ENCODE measurements around the gene GLIPR2.

Gene GLIPR2

DNA sequence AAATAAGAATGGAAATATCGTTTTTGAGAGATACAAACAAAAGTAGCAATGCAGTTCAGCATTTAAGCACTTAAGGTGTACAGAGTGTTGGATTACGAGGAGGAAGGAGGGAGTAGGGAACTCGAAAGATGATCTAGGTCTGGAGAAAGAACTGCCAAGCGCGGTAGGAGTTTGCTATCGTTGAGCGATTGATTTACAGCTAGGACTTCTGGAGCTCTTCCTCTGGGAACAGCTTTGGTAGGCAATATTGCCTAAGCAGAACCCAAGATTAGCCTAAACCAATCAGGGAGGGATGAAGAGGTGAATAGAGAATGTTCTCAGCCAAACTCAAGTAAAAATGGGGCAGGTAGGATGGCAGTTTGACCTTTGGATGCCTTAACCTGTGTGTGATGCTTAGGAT lies 55.2 kb downstream of the GLIPR2 start:
- no peak for DNase-seq (ENCODE audit: low read depth in 1 of 2, low spot score in 1 of 2)

DNA sequence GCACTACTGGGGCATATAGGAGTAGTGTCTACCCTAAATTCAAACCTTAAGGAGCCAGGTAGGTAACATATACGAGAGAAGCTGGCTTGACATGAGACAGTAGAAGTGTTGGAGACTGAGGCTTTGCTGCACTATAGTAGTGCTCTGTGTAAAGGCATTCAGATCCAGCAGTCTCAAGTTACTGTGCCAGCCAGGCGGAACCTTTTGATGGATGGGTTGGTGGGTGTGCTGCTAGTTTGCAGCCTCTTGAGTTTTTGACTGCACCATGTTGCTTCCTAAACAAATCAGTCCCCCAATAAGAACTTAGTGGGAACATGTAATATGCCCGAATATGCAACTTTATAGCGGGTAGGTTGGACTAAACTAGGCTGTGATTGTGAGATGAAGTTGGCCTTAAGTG lies 55.7 kb downstream of the GLIPR2 start:
- DNase-seq (ENCODE audit: low read depth in 1 of 2, low spot score in 1 of 2), result no peak

DNA sequence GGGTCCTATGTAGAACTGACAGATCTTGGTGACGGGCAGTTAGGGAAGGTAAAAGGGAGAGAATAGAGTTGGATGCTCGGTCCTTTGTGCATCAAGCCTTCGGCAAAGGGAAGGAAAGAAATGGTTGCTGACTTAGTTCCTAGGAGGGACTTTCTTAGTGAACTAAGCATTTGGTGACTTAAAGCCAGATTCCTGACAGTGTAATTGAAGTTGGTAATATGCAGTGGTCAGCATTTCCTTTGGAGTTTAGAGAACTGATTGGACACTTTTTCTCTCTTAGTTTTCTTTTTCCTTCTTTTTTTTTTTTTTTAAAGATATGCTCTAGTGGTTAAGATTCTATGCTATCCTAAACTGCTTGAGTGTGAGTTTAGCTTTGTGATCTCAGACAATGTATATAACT lies 56.5 kb downstream of the GLIPR2 start:
- DNase-seq (ENCODE audit: low read depth in 1 of 2, low spot score in 1 of 2), result no peak

DNA sequence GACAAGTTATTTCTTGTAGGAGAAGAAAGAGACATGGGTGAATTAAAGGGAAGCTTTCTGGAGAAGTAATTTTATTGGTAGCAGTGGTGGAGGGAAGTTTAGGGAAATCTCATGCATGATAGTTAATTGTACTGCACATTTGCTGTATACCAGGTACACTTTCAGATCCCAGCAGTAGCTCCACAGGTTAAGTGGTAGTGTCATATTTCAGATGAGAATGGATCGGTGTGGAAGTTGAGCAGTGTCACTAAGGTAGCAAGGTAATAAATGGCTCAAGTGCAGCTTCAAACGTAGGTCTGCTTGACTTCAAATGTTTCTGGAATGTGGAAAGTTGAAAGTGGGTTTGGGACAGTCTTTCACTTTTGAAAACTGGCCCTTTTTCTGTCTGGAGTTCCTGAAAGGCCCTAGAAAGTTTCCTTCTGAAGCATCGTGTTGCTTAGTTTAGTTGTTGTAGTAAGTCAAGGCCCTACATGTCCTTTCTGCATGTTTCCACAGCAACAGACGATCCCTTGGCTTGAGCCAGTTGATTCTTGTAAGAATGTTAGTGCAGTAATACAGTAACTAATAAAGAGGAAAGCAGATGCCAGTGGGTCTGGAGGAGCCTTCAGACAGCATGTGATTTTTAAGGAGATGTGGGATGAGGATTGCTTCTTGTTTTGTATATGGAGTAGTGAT lies 57.9 kb downstream of the GLIPR2 start:
- DNase-seq (ENCODE audit: low read depth in 1 of 2, low spot score in 1 of 2), result no peak

DNA sequence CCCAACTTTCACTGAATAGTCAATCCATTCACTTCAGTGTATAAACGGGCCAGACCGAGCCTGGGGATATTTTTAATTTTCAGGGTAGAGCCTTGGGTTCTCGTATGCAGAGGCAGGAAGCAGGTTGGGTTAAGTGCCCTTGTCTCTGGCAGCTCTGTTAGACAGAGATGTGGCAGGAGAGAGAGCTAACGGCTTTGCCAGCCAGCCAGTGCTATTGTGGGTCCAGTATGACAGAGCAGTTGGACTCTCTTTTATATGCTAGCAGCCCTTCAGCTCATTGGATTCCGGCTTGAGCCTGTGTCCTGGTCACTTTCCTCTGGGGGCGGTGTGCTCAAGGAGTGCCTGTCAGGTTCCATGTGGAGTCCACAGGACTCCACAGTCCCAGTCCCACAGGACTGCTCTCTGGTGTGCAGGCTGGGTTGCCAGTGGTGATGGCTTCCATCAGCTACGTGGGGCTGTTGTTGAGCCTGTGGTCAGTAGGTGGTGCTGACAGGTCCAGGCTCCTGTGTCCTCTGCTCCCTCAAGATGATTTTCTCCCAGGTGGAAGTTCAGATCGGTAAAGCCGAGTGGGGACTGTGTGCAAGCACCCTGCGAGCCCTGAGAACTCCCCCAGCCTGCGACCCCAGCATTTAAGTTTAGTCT lies 68.5 kb downstream of the GLIPR2 start:
- no peak for DNase-seq (ENCODE audit: low read depth in 1 of 2, low spot score in 1 of 2)

DNA sequence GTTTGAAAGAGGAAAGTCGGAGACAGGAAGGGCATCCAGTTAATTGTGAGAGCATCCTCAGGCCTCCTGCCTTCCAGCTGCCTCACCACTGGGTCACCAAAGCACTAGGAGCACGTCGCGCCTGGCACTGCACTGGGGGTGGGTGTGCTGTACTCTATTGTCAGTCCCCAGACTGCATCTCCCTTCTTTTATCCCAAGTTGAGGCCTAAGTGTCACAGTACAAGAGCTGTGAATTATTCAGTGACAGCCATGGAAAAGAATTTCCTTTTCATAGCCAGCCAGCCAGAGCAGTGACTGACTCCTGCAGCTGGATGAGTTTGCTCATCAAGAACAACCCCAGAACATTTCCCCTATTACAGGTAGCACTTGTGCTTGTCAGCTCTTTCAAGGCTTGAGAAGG lies 70.5 kb downstream of the GLIPR2 start:
- no peak for DNase-seq (ENCODE audit: low read depth in 1 of 2, low spot score in 1 of 2)

DNA sequence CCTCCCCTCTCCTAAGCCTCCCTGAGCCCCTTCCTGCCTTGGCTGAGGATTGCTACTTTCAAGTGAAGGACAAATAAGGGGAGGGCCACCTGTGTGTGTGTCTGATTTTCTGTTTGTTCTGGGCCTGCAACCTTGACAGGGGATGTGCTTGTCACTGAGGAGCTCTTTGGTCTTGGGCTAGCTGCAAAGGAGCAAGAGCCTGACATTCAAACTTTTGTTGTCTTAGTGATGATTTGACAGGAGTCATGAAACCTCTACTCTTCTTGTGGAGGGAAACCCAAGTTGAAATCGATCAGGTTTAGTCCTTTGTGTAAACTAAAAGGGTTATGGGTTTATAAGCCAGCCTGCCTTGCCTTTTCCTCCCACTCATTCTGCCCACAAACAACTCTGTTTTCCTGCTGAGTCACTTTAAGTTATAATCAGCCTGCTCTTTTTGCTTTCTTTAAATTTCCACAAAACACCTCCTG lies 71.0 kb downstream of the GLIPR2 start:
- DNase-seq (ENCODE audit: low read depth in 1 of 2, low spot score in 1 of 2), result no peak

DNA sequence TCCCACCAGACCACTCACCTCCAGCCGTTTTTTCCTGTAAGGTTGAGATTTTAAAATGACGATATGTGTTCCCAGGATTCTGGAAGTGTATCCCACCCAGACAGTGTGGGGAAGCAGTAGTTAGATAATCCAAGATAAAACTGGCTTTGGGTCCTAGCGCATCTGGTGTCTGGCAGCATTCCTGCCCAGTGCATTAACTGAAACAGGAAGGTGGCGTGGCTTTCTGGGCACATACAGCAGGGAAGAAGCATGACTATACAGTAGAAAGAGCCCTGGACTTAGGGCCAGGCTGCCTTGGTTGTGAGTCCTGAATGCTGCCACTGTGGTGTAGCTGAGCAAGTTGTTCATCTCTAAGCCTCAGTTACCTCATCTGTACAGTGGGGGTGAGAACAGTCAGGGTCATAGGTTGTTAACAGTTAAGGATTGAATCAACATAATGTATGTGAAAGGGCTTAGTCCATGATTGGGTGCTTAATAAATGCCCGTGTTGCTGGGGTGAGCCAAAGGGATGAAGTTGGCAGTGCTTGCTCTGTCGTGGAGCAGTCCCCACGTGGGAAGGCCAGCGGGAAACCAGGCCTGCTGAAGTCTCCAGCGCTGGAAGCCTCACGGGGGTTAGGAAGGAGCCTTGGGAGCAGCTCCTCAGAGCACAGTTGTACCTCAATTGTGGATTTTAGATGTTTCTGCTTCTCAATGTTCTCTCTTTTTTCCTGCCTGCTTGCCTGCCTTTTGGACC lies 72.2 kb downstream of the GLIPR2 start:
- DNase-seq (ENCODE audit: low read depth in 1 of 2, low spot score in 1 of 2), result no peak

DNA sequence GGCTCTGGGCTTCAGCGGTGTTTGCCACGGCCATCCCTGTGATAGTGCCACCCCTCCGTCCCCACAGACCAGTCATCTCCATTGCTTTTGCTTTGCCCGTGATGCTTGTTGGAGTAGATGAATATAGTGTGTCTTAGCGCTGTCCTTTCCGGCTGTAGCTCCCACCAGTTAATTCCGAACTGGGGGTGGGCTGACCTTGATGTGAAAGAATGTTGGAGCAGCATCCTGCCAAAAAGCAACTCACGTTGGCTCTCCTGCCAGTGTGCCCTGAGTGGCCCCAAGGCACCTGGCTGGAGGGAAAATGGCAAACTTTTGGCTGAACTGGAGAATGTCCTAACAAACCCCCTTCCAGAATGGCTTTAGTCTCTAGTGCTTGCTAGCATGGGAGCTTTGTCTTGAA lies 74.2 kb downstream of the GLIPR2 start:
- DNase-seq (ENCODE audit: low read depth in 1 of 2, low spot score in 1 of 2), result no peak

DNA sequence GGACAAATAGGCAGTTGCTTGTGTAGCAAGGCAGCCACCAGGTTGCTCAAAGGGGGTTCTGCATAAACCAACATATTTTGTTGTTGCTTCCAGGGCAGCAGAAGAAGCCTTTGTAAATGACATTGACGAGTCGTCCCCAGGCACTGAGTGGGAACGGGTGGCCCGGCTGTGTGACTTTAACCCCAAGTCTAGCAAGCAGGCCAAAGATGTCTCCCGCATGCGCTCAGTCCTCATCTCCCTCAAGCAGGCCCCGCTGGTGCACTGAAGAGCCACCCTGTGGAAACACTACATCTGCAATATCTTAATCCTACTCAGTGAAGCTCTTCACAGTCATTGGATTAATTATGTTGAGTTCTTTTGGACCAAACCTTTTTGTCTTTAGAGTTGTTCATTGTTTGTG lies 75.0 kb downstream of the GLIPR2 start:
- DNase-seq (ENCODE audit: low read depth in 1 of 2, low spot score in 1 of 2), result no peak

DNA sequence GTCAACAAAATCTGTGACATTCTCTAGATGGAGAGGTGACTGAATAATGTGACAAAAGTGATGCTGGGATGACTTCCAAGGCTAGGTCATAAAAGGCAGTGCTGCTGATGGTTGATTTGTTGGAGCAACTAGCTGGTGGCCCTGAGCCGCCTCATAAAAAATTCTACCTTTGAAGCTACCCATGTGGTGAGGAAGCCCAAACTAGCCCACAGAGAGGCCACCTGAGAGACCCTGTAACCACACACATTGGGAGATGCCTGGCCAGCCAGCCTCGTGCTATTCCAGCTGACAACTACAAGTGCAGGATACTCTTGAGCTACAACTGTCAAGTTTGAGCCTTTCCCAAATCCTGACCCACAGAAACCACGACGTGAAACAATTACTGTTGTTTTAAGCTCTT lies 76.9 kb downstream of the GLIPR2 start:
- DNase-seq (ENCODE audit: low read depth in 1 of 2, low spot score in 1 of 2), result no peak
